SK-N-MC (cell line): Measurements from ENCODE around the gene WNT7A.

Source experiments
- EZH2 ChIP-seq: fragments of 200-600 bp; sonication (generic); IDR thresholded peaks from one replicate; pipeline ENCODE4 v1.6.1; 2017; ENCODE audit warnings: antibody characterized with exemption
- POLR2AphosphoS5 ChIP-seq: IDR thresholded peaks from 2 replicates; pipeline ENCODE4 v1.6.1; 2012; ENCODE audit warnings: mild to moderate bottlenecking, low read depth, low read length, borderline replicate concordance

GRCh38 chr3:13823692-13824091 is 56.2 kb downstream of the WNT7A start:
- no peak for TF ChIP-seq EZH2
- TF ChIP-seq POLR2AphosphoS5, result no peak
